Stomach (tissue), 9 donors: ENCODE results near the gene ADAM22. TPM values are rescaled to one million over a fixed set of nuclear protein-coding genes. Genes with fewer than 3 reads are reported as not detected.

Experiments
- DNase-seq, 2 donors: peaks; one replicate each; pipeline versions ENCODE4 v3.0.0 to v3.0.0-alpha.2; 2013 to 2019
- H3K27ac ChIP-seq, 5 donors: fragments of 200-600 bp in 4 of 5; sonication (generic) in 4 of 5; one replicate each; pipeline ENCODE4 v1.5.1; 2013 to 2019; ENCODE audit warnings: mild to moderate bottlenecking in 1 of 5, moderate library complexity in 1 of 5
- H3K27me3 ChIP-seq, 3 donors: fragments of 200-600 bp; sonication (generic); one replicate each; pipeline ENCODE4 v1.5.1; 2017 to 2019; ENCODE audit warnings: mixed run types in 1 of 3
- H3K36me3 ChIP-seq, 4 donors: fragments of 200-600 bp; sonication (generic); 1 replicate in 3 of 4; 2 replicates in 1 of 4; pipeline ENCODE4 v1.5.1; 2016 to 2019
- H3K4me1 ChIP-seq, 4 donors: fragments of 200-600 bp; sonication (generic); one replicate each; pipeline ENCODE4 v1.5.1; 2016 to 2019
- H3K4me3 ChIP-seq, 4 donors: fragments of 200-600 bp; sonication (generic) in 3 of 4; one replicate each; pipeline ENCODE4 v1.5.1; 2016 to 2019; ENCODE audit warnings: mild to moderate bottlenecking in 1 of 4
- H3K9me3 ChIP-seq, 4 donors: fragments of 200-600 bp; sonication (generic); one replicate each; pipeline ENCODE4 v1.5.1; 2016 to 2019
- CTCF ChIP-seq, 7 experiments: fragments of 450-650 bp in 4 of 7; fragments of 200-600 bp in 3 of 7; sonication (generic) in 3 of 7; IDR thresholded peaks; one replicate each; pipeline ENCODE4 v1.5.1; 2016 to 2019; ENCODE audit warnings: antibody characterized with exemption in 7 of 7, control low read depth in 2 of 7, mild to moderate bottlenecking in 1 of 7
- EP300 ChIP-seq: sonication (generic); formaldehyde crosslinking; IDR thresholded peaks from one replicate; pipeline ENCODE4 v1.6.1; 2017; ENCODE audit warnings: antibody characterized with exemption
- POLR2A ChIP-seq, 4 donors: fragments of 450-650 bp; IDR thresholded peaks; one replicate each; pipeline ENCODE4 v1.6.1; 2016; ENCODE audit warnings: antibody characterized with exemption in 4 of 4, control low read depth in 2 of 4, mild to moderate bottlenecking in 1 of 4, moderate library complexity in 1 of 4
- POLR2AphosphoS5 ChIP-seq, 3 donors: sonication (generic); formaldehyde crosslinking; IDR thresholded peaks; one replicate each; pipeline ENCODE4 v1.6.1; 2016; ENCODE audit warnings: antibody characterized with exemption in 3 of 3
- WGBS, 5 donors: extraction: QIAGEN DNeasy Blood & Tissue Kit in 3 of 5; methylation state at CpG; one replicate each; pipeline versions ENCODE4 v1.1.5 to v1.1.7; 2013 to 2018; 5-methylcytosine and 5-hydroxymethylcytosine counted together
- intact Hi-C: fragments of 100-400 bp; cut with DNase I; formaldehyde crosslinking; loops from one replicate; pipeline ENCODE4 v1.15.1; 2023; ENCODE audit warnings: low total_unique reads
- polyA plus RNA-seq, 3 donors: library from polyadenylated mRNA; stranded (reverse); fragments of 200-250 nt; gene quantifications; one replicate each; pipeline ENCODE4 v1.2.3, GENCODE V29; 2013
- total RNA-seq, 5 donors: library from RNA; depleted of rRNA; stranded (reverse); fragments of >200 nt; gene quantifications; one replicate each; pipeline versions ENCODE4 v1.1.0 to v1.2.3, GENCODE V29; 2014 to 2016
- donor health status: healthy with polysubstance abuse.
- donor health status: Bipolar disorder and iron deficiency.
- donor health status: healthy.

The ADAM22 gene
- total and polyA plus RNA-seq, 8 donors = 0.06 to 16.8 (median 0.29) TPM; not detected in 1

- intact Hi-C loops = no loop called here
- no peak overlapping the region for H3K4me3 ChIP-seq
- DNase-seq = no peak
- H3K9me3 ChIP-seq = no peaks in the 10 kb centered on the region
- H3K27me3 ChIP-seq = no peaks in the 10 kb centered on the region
- TF ChIP-seq POLR2A (IDR thresholded peaks at IDR 0.05) = no peak
- TF ChIP-seq EP300 = no peak
- no peak for TF ChIP-seq POLR2AphosphoS5 (IDR thresholded peaks at IDR 0.05)
- no peak for TF ChIP-seq CTCF (IDR thresholded peaks at IDR 0.05)
- H3K27ac ChIP-seq = no peak overlapping the region
- H3K36me3 ChIP-seq = no peaks in the 10 kb centered on the region
- peaks cover 0 to 5% (median 0%) of the 10 kb centered on the region in 4 donors for H3K4me1 ChIP-seq
Observed at GRCh38 chr7:88092676-88092999, 158.6 kb downstream of the ADAM22 start.

- intact Hi-C loops = no loop called here
- no peak for DNase-seq
- Histone ChIP-seq H3K27me3 (no peaks in the 10 kb centered on the region), H3K4me1 (no peaks in the 10 kb centered on the region), H3K36me3 (no peaks in the 10 kb centered on the region), H3K4me3 (no peak overlapping the region), H3K27ac (no peak overlapping the region), H3K9me3 (no peaks in the 10 kb centered on the region)
- 65 to 87% (median 75%) methylated on average over 1 of the region's 1 CpG for WGBS, 5 donors
- no peak for TF ChIP-seq POLR2AphosphoS5 (IDR thresholded peaks at IDR 0.05)
- TF ChIP-seq CTCF (IDR thresholded peaks at IDR 0.05) = no peak
- no peak for TF ChIP-seq POLR2A (IDR thresholded peaks at IDR 0.05)
- no peak for TF ChIP-seq EP300
Observed at GRCh38 chr7:88101769-88102168, 167.7 kb downstream of the ADAM22 start.

GRCh38 chr7:88102675-88103074, 168.6 kb downstream of the ADAM22 start:
- Histone ChIP-seq H3K4me1 (no peaks in the 10 kb centered on the region), H3K4me3 (no peak overlapping the region), H3K36me3 (no peaks in the 10 kb centered on the region), H3K27ac (no peak overlapping the region), H3K9me3 (no peaks in the 10 kb centered on the region), H3K27me3 (no peaks in the 10 kb centered on the region)
- WGBS, 5 donors = 12 to 44% (median 31%) methylated on average over 1 of the region's 1 CpG
- TF ChIP-seq POLR2AphosphoS5 (IDR thresholded peaks at IDR 0.05) (no peak), POLR2A (IDR thresholded peaks at IDR 0.05) (no peak), EP300 (no peak), CTCF (IDR thresholded peaks at IDR 0.05) (no peak)
- intact Hi-C loops = no loop called here
- DNase-seq = no peak

- DNase-seq = peak in 1 of 2 donors; percentile 24
- Histone ChIP-seq H3K9me3 (no peaks in the 10 kb centered on the region), H3K27me3 (no peaks in the 10 kb centered on the region), H3K4me1 (no peaks in the 10 kb centered on the region), H3K4me3 (no peak overlapping the region), H3K27ac (no peak overlapping the region), H3K36me3 (no peaks in the 10 kb centered on the region)
- WGBS, 5 donors = 70 to 83% (median 73%) methylated on average over 2 of the region's 2 CpGs
- TF ChIP-seq POLR2A (IDR thresholded peaks at IDR 0.05) (no peak), EP300 (no peak)
- intact Hi-C loops = no loop called here
Observed at GRCh38 chr7:88104732-88105131, 170.7 kb downstream of the ADAM22 start.

- Histone ChIP-seq H3K27ac (no peak overlapping the region), H3K36me3 (no peaks in the 10 kb centered on the region), H3K4me3 (no peak overlapping the region), H3K4me1 (no peaks in the 10 kb centered on the region), H3K9me3 (no peaks in the 10 kb centered on the region), H3K27me3 (no peaks in the 10 kb centered on the region)
- WGBS, 5 donors = 83 to 90% (median 85%) methylated on average over 3 of the region's 3 CpGs
- DNase-seq = no peak
- no peak for TF ChIP-seq CTCF (IDR thresholded peaks at IDR 0.05)
- no peak for TF ChIP-seq EP300
- TF ChIP-seq POLR2A (IDR thresholded peaks at IDR 0.05) = no peak
- no peak for TF ChIP-seq POLR2AphosphoS5 (IDR thresholded peaks at IDR 0.05)
- intact Hi-C loops = no loop called here
Observed at GRCh38 chr7:88105231-88105630, 171.2 kb downstream of the ADAM22 start.
